ENCODE results near the gene NOXRED1. TPM values are rescaled to one million over a fixed set of nuclear protein-coding genes. Genes with fewer than 3 reads are reported as not detected.

Gene NOXRED1
- total RNA-seq, 1 donor from 2014 or later = 0.52 TPM

DNA sequence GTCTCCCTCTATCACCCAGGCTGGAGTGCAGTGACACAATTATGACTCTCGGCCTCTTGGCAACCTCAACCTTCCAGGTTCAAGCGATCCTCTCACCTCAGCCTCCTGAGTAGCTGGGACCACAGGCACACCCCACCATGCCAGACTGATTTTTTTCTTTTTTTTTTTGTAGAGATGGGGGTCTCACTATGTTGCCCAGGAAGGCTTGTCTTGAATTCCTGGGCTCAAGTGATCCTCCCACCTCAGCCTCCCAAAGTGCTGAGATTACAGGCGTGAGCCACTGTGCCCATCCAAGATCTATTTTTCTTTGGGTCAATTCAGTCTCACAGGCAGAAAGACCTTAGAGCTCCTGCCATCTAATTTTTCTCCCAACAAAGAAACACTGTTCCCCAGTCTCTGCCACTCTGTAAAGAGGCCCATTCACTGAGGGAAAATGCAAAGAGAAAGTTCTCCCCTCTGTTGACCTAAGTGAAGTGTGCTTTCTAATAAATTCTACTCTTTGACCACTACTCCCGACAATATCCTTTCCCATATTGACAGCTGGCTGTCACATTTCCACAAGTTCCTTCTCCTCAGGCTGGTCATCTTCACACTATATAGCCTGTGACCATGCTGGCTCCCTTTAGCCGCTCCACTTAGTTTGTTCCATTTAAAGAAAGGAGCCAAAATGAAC lies 69.7 kb downstream of the NOXRED1 start:
- Histone ChIP-seq H3K4me1 (ENCODE audit: control insufficient read depth in 3 of 3, insufficient read depth in 3 of 3, low read length in 3 of 3) (no peaks in the 10 kb centered on the region), H3K27ac (ENCODE audit: low read depth, low read length) (no peak overlapping the region), H3K27me3 (ENCODE audit: control insufficient read depth in 3 of 3, insufficient read depth in 3 of 3, low read length in 3 of 3) (no peaks in the 10 kb centered on the region), H3K36me3 (ENCODE audit: control insufficient read depth in 3 of 3, insufficient read depth in 3 of 3, low read length in 3 of 3) (peaks cover 0 to 11% (median 4%) of the 10 kb centered on the region in 3 donors), H3K9me3 (ENCODE audit: control insufficient read depth in 3 of 3, low read length in 3 of 3) (no peaks in the 10 kb centered on the region), H3K9ac (ENCODE audit: low read depth in 1 of 3, low read length in 3 of 3) (no peak overlapping the region), H3K4me3 (ENCODE audit: low read length in 3 of 3) (no peak overlapping the region)

DNA sequence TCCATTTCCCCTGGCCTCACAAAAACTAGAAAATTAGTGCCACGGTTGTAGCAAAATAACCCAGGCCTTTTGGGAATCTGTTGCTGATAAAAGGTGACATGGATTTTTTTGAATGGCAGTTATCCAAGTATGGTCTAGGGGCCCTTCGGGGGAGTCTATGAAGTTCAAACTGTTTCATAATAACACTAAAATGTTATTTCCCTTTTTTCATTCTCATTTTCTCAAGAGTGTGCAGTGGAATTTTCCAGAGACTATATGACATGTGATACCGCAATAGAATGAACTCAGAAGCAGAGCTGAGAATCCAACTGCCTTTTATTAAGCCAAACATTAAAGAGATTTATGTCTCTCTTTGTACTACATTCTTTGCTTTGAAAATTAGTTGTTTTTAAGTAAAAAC lies 75.6 kb downstream of the NOXRED1 start:
- Histone ChIP-seq H3K36me3 (ENCODE audit: control insufficient read depth in 3 of 3, insufficient read depth in 3 of 3, low read length in 3 of 3) (peaks cover 0 to 11% (median 10%) of the 10 kb centered on the region in 3 donors), H3K4me3 (ENCODE audit: low read length in 3 of 3) (no peak overlapping the region), H3K27ac (ENCODE audit: low read depth, low read length) (no peak overlapping the region), H3K9ac (ENCODE audit: low read depth in 1 of 3, low read length in 3 of 3) (no peak overlapping the region), H3K27me3 (ENCODE audit: control insufficient read depth in 3 of 3, insufficient read depth in 3 of 3, low read length in 3 of 3) (no peaks in the 10 kb centered on the region), H3K4me1 (ENCODE audit: control insufficient read depth in 3 of 3, insufficient read depth in 3 of 3, low read length in 3 of 3) (peaks cover 3 to 10% (median 3%) of the 10 kb centered on the region in 3 donors), H3K9me3 (ENCODE audit: control insufficient read depth in 3 of 3, low read length in 3 of 3) (no peaks in the 10 kb centered on the region)

- H3K27me3 ChIP-seq (ENCODE audit: control insufficient read depth in 3 of 3, insufficient read depth in 3 of 3, low read length in 3 of 3) = no peaks in the 10 kb centered on the region
- no peak overlapping the region for H3K9ac ChIP-seq (ENCODE audit: low read depth in 1 of 3, low read length in 3 of 3)
- peaks cover 0 to 16% (median 14%) of the 10 kb centered on the region in 3 donors for H3K36me3 ChIP-seq (ENCODE audit: control insufficient read depth in 3 of 3, insufficient read depth in 3 of 3, low read length in 3 of 3)
- H3K9me3 ChIP-seq (ENCODE audit: control insufficient read depth in 3 of 3, low read length in 3 of 3) = no peaks in the 10 kb centered on the region
- peaks cover 3 to 11% (median 3%) of the 10 kb centered on the region in 3 donors for H3K4me1 ChIP-seq (ENCODE audit: control insufficient read depth in 3 of 3, insufficient read depth in 3 of 3, low read length in 3 of 3)
- H3K27ac ChIP-seq (ENCODE audit: low read depth, low read length) = no peak overlapping the region
- no peak overlapping the region for H3K4me3 ChIP-seq (ENCODE audit: low read length in 3 of 3)
Observed at GRCh38 chr14:77346495-77346894, 76.8 kb downstream of the NOXRED1 start.

DNA sequence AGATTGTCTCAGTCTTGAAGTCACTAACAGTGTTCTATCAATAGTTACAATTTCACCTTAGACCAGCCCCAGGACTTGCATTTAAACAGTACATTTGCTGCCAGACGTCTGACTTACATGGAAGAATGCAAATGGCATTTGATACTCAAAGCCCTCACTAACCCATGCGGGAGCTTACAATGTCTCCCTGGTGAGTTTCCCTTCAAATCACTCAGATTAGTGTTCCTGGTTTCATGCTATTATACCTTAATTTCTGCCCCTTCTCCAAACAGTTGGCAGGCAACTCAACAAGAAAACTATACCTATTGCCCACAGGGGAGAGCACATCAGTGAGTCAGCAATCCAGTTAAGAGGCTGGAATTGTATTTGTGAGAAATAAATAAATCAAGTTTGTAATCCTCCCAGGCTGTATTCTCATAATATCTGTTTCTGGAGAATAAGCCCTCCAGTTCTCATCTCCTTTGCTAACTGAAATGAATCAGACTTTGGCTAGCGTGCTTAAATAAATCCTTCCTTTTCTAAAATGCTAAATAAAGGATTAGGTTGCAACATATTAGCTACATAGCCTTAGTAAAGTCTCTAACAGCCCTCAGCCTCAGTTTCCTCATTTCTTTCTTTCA lies 78.8 kb downstream of the NOXRED1 start:
- peaks cover 0 to 17% (median 15%) of the 10 kb centered on the region in 3 donors for H3K36me3 ChIP-seq (ENCODE audit: control insufficient read depth in 3 of 3, insufficient read depth in 3 of 3, low read length in 3 of 3)

More for the DNA sequence above, 78.8 kb downstream of the NOXRED1 start:
- H3K9ac ChIP-seq (ENCODE audit: low read depth in 1 of 3, low read length in 3 of 3) = no peak overlapping the region
- no peak overlapping the region for H3K4me3 ChIP-seq (ENCODE audit: low read length in 3 of 3)
- peaks cover 3 to 11% (median 3%) of the 10 kb centered on the region in 3 donors for H3K4me1 ChIP-seq (ENCODE audit: control insufficient read depth in 3 of 3, insufficient read depth in 3 of 3, low read length in 3 of 3)
- no peaks in the 10 kb centered on the region for H3K9me3 ChIP-seq (ENCODE audit: control insufficient read depth in 3 of 3, low read length in 3 of 3)
- no peaks in the 10 kb centered on the region for H3K27me3 ChIP-seq (ENCODE audit: control insufficient read depth in 3 of 3, insufficient read depth in 3 of 3, low read length in 3 of 3)
- H3K27ac ChIP-seq (ENCODE audit: low read depth, low read length) = no peak overlapping the region

Small RNAs within 50 kb of the gene (small RNA-seq; reads per million reads assigned to genes)
- gene RF00404 = not detected

Other genes with a start within 250 kb of the NOXRED1 start
- 3.1 TPM for gene TMEM63C, start 241.7 kb downstream of the NOXRED1 start, total RNA-seq
- not detected for gene NGB, start 152.3 kb downstream of the NOXRED1 start, total RNA-seq
- 14.6 TPM for gene POMT2, start 102.6 kb downstream of the NOXRED1 start, total RNA-seq
- gene GSTZ1, start 102.5 kb downstream of the NOXRED1 start, total RNA-seq = 25.1 TPM
- 3.7 TPM for gene TMED8, start 46.4 kb downstream of the NOXRED1 start, total RNA-seq
- not detected for gene SAMD15, start 46.1 kb downstream of the NOXRED1 start, total RNA-seq
- 41.2 TPM for gene VIPAS39, start 34.1 kb upstream of the NOXRED1 start, total RNA-seq
- 92.4 TPM for gene AHSA1, start 34.6 kb upstream of the NOXRED1 start, total RNA-seq
- gene ISM2, start 75.3 kb upstream of the NOXRED1 start, total RNA-seq = not detected
- gene SPTLC2, start 193.1 kb upstream of the NOXRED1 start, total RNA-seq = 20.4 TPM

Data from skeletal muscle tissue (tissue), 5 donors.